ENCODE measurements around the gene CINP.

CINP gene

DNA sequence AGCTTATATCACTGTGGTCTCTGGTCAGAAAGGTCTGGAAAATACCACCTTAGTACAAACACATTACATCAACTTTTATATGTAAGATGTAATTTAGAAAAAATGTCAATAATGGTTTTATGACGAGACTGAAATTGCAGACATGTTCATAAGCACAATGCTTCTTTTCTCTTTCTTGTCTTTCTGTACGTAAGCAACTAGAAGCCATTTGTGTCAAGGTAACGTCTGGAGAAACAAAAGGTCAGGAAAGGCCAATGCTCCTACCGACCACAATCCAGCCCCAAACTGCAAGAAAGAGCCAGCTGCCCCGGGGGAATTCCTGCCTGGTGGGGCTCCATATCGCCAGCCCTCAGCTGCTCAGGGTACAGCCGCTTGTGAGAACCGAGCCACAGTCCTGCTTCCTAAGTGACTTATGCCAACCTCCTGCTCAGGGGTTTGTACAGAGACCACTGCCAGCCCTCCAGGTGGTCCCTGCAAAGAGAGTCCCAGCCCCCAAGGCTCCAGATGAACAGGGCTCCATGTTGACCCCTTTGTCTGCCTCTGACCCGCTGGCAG is 36.8 kb downstream of the CINP start:
- Histone ChIP-seq H3K27me3 (ENCODE audit: insufficient read depth, low read length, poor library complexity) (no peaks in the 10 kb centered on the region), H3K9ac (ENCODE audit: low read depth, low read length) (no peak overlapping the region)

DNA sequence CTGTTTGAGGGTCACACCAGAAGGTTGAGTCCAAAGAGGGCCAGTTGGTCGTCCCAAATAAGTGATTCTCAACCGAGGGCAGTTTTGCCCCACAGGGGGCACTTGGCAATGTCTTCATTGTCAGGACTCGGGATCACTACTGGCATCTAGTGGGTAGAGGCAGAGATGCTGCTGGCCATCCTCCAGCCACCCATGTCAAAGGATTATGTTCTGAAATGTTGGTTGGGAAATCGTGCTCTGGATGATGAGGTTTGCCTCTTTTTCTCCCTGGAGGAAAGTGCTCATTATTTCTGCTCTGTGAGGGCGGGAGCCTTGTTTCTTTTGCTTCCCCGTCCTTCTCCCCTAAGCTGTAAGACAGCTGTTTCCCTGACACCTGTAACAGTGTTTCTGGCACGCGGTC is 39.6 kb downstream of the CINP start:
- peaks cover 31% of the 10 kb centered on the region for H3K4me1 ChIP-seq (ENCODE audit: insufficient read depth, low read length)
- H4K20me1 ChIP-seq (ENCODE audit: insufficient read depth, low read length) = no peaks in the 10 kb centered on the region
- H3K9me3 ChIP-seq (ENCODE audit: insufficient read depth, low read length, severe bottlenecking) = no peaks in the 10 kb centered on the region
- H3K27ac ChIP-seq (ENCODE audit: low read length) = no peak overlapping the region
- peak; percentile 26 for DNase-seq
- TF ChIP-seq, protein P1, sequence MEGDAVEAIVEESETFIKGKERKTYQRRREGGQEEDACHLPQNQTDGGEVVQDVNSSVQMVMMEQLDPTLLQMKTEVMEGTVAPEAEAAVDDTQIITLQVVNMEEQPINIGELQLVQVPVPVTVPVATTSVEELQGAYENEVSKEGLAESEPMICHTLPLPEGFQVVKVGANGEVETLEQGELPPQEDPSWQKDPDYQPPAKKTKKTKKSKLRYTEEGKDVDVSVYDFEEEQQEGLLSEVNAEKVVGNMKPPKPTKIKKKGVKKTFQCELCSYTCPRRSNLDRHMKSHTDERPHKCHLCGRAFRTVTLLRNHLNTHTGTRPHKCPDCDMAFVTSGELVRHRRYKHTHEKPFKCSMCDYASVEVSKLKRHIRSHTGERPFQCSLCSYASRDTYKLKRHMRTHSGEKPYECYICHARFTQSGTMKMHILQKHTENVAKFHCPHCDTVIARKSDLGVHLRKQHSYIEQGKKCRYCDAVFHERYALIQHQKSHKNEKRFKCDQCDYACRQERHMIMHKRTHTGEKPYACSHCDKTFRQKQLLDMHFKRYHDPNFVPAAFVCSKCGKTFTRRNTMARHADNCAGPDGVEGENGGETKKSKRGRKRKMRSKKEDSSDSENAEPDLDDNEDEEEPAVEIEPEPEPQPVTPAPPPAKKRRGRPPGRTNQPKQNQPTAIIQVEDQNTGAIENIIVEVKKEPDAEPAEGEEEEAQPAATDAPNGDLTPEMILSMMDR (IDR thresholded peaks at IDR 0.05; ENCODE audit: borderline replicate concordance, extremely low read depth, low read length, poor library complexity, severe bottlenecking) = peak; percentile 57
- no peak for TF ChIP-seq EZH2 (IDR thresholded peaks at IDR 0.05; ENCODE audit: borderline replicate concordance, low read depth, low read length, severe bottlenecking)
- no peak overlapping the region for H2AFZ ChIP-seq (ENCODE audit: low read depth, low read length)
- no peak overlapping the region for H3K4me3 ChIP-seq (ENCODE audit: low read depth in 1 of 2, low read length in 2 of 2)
- peaks cover 23% of the 10 kb centered on the region for H3K79me2 ChIP-seq (ENCODE audit: insufficient read depth, low read length)
- H3K36me3 ChIP-seq (ENCODE audit: insufficient read depth, low read length) = peaks cover 20% of the 10 kb centered on the region
- no peaks in the 10 kb centered on the region for H3K27me3 ChIP-seq (ENCODE audit: insufficient read depth, low read length, poor library complexity)
- no peak for ATAC-seq (ENCODE audit: insufficient read depth, low read depth)
- H3K9ac ChIP-seq (ENCODE audit: low read depth, low read length) = no peak overlapping the region
- H3K4me2 ChIP-seq (ENCODE audit: insufficient read depth, low read length) = no peak overlapping the region

More for the DNA sequence above, 36.8 kb downstream of the CINP start:
- DNase-seq (no peak), ATAC-seq (ENCODE audit: insufficient read depth, low read depth) (no peak)
- H4K20me1 ChIP-seq (ENCODE audit: insufficient read depth, low read length) = no peaks in the 10 kb centered on the region
- no peak overlapping the region for H2AFZ ChIP-seq (ENCODE audit: low read depth, low read length)
- H3K36me3 ChIP-seq (ENCODE audit: insufficient read depth, low read length) = peaks cover 20% of the 10 kb centered on the region; the same call in 1 of the 2 replicates
- no peaks in the 10 kb centered on the region for H3K9me3 ChIP-seq (ENCODE audit: insufficient read depth, low read length, severe bottlenecking)
- peaks cover 12% of the 10 kb centered on the region for H3K79me2 ChIP-seq (ENCODE audit: insufficient read depth, low read length)
- no peak overlapping the region for H3K4me3 ChIP-seq (ENCODE audit: low read depth in 1 of 2, low read length in 2 of 2)
- H3K4me1 ChIP-seq (ENCODE audit: insufficient read depth, low read length) = peaks cover 11% of the 10 kb centered on the region
- no peak overlapping the region for H3K27ac ChIP-seq (ENCODE audit: low read length)
- no peak for TF ChIP-seq EZH2 (IDR thresholded peaks at IDR 0.05; ENCODE audit: borderline replicate concordance, low read depth, low read length, severe bottlenecking)
- TF ChIP-seq, protein P1 (IDR thresholded peaks at IDR 0.05; ENCODE audit: borderline replicate concordance, extremely low read depth, low read length, poor library complexity, severe bottlenecking) = no peak
- H3K4me2 ChIP-seq (ENCODE audit: insufficient read depth, low read length) = no peak overlapping the region

DNA sequence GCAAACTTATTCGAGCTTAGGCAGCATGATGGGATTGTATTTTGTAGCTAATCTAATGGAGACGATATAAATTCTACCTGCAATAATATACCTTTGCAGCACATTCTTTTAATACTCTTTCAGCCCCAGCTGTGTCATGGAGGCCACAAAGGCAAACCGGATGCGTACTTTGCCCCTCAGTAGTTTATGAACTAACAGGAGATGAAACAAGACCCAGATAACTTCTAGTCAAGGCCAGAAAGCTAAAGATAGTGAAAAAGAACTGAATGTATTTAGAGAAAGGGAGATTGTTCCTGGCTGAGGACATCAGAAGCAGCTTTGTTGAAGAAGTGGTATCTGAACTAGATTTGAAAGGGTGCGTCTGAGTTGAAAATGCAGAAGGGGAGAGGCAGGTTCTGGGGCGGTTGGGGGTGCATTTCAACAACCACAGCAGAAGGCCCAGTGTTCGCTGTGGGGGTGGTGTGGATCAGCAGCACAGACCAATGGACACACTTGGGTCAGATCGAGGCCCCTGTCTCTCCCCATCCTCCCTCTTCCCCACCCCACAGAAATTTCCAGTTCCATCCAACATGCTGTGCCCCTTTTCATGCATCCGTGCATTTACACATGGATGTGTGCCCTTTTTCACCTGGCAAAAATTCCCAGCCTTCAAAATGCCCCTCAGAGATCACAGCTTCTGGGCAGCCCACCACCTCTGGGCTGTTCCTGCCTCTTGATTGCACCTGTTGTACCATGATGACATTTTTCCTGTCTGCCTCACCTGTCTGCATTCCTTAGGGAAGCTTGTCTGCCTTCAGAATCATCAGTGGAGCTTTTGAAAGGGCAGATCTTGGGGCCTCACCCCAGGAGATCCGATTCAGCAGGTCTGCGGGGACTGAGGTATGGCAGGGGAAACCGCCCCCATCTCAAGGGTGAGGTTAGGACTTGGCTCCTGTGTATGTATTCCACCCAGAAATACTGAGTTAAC is 41.0 kb downstream of the CINP start:
- Histone ChIP-seq H3K9ac (ENCODE audit: low read depth, low read length) (peak overlapping the region; percentile 92), H3K9me3 (ENCODE audit: insufficient read depth, low read length, severe bottlenecking) (no peaks in the 10 kb centered on the region), H3K27me3 (ENCODE audit: insufficient read depth, low read length, poor library complexity) (no peaks in the 10 kb centered on the region), H4K20me1 (ENCODE audit: insufficient read depth, low read length) (no peaks in the 10 kb centered on the region), H3K27ac (ENCODE audit: low read length) (no peak overlapping the region), H3K4me3 (ENCODE audit: low read depth in 1 of 2, low read length in 2 of 2) (no peak overlapping the region), H3K4me1 (ENCODE audit: insufficient read depth, low read length) (peaks cover 40% of the 10 kb centered on the region), H3K79me2 (ENCODE audit: insufficient read depth, low read length) (peaks cover 23% of the 10 kb centered on the region), H2AFZ (ENCODE audit: low read depth, low read length) (no peak overlapping the region), H3K36me3 (ENCODE audit: insufficient read depth, low read length) (peaks cover 20% of the 10 kb centered on the region), H3K4me2 (ENCODE audit: insufficient read depth, low read length) (0 out of 2 replicates have a peak overlapping the region, but pooled peaks have one; percentile 97)
- no peak for TF ChIP-seq EZH2 (IDR thresholded peaks at IDR 0.05; ENCODE audit: borderline replicate concordance, low read depth, low read length, severe bottlenecking)
- TF ChIP-seq, protein P1 (IDR thresholded peaks at IDR 0.05; ENCODE audit: borderline replicate concordance, extremely low read depth, low read length, poor library complexity, severe bottlenecking) = no peak
- no peak for ATAC-seq (ENCODE audit: insufficient read depth, low read depth)
- no peak for DNase-seq
